NT2/D1 (cell line): ENCODE results near the gene ZBTB33.
A peak's percentile ranks its signal among the peaks of the same experiment; 100 is the strongest.

Experiments used
- DNase-seq: peaks from one replicate; pipeline ENCODE4 v3.0.0-alpha.2; 2011; ENCODE audit warnings: low read depth, low spot score
- H3K27me3 ChIP-seq: 2 replicates; pipeline ENCODE4 v1.6.0; 2011; ENCODE audit warnings: mild to moderate bottlenecking; ENCODE audit not compliant: insufficient read length, insufficient read depth
- H3K36me3 ChIP-seq: 2 replicates; pipeline ENCODE4 v1.6.1; 2011; ENCODE audit warnings: mild to moderate bottlenecking, low read length, mixed read lengths; ENCODE audit not compliant: insufficient read depth, insufficient read length
- H3K4me1 ChIP-seq: 2 replicates; pipeline ENCODE4 v1.5.1; 2011; ENCODE audit not compliant: insufficient read depth, insufficient read length
- H3K4me3 ChIP-seq: 2 replicates; pipeline ENCODE4 v1.5.1; 2011; ENCODE audit warnings: low read depth; ENCODE audit not compliant: insufficient read length
- H3K9ac ChIP-seq: 2 replicates; pipeline ENCODE4 v1.6.0; 2011; ENCODE audit warnings: low read depth; ENCODE audit not compliant: insufficient read length
- H3K9me3 ChIP-seq: 2 replicates; pipeline ENCODE4 v1.5.1; 2011; ENCODE audit warnings: mild to moderate bottlenecking, low read length; ENCODE audit not compliant: insufficient read depth
- SUZ12 ChIP-seq: IDR thresholded peaks from 2 replicates; pipeline ENCODE4 v1.6.1; 2011; ENCODE audit not compliant: insufficient read length, insufficient read depth; ENCODE audit errors: extremely low read depth
- YY1 ChIP-seq: IDR thresholded peaks from 2 replicates; pipeline ENCODE4 v1.6.1; 2011; ENCODE audit not compliant: insufficient read length, insufficient read depth
- ZNF274 ChIP-seq: IDR thresholded peaks from 2 replicates; pipeline ENCODE4 v1.6.1; 2011; ENCODE audit warnings: mild to moderate bottlenecking, low read depth, low read length

The ZBTB33 gene

DNA sequence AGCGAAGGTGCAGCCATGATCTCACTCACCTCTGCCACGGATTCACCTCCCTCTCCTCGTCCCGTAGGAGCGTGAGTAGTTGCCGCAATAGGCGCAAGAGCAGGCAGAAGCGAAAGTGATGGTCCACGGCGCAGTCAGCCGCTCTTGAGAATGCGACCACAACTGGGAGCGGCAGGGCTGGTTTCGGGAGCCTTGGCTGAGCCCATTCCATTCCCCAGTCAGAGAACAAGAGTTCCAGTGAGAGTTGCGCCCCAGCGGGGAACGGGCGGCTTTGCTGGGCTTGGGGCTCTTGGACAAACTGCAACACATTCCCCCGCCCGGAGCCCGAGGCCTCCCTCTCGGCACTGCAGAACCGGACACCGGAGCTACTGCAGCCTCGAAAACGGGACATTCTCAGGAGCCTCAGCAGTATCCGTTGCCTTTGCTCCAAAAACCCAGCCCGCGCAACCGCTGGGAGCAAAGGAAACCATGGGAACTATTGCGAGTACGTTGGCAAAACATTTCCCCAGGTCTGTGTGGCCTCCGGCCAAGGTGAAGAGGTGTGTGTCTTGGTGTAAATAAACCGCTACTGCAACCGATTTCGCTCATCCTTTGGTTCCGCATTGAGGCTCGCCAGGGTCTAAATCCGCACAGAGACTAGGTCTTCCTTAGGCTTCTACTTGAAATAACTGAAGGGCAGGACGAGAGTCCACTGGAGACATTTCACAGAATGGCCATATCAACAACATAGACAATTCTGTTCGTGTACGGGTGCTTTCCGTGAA is 5.7 kb upstream of the ZBTB33 start:
- Histone ChIP-seq H3K4me1 (no peaks in the 10 kb centered on the region), H3K4me3 (peak overlapping the region; percentile 91), H3K27me3 (peaks cover 23% of the 10 kb centered on the region), H3K9me3 (no peaks in the 10 kb centered on the region), H3K9ac (peak overlapping the region; percentile 87), H3K36me3 (no peaks in the 10 kb centered on the region)
- peak; percentile 81 for DNase-seq
- TF ChIP-seq YY1 (peak; percentile 31), ZNF274 (no peak)

GRCh38 chrX:120251471-120252011 is 929 bp downstream of the ZBTB33 start:
- Histone ChIP-seq H3K4me1 (no peaks in the 10 kb centered on the region), H3K4me3 (peak overlapping the region; percentile 90), H3K27me3 (peaks cover 23% of the 10 kb centered on the region), H3K9me3 (no peaks in the 10 kb centered on the region), H3K36me3 (peaks cover 33% of the 10 kb centered on the region), H3K9ac (peak overlapping the region; percentile 92)
- TF ChIP-seq YY1 (no peak), ZNF274 (no peak), SUZ12 (no peak)
- DNase-seq, result no peak

- no peak for DNase-seq
- TF ChIP-seq SUZ12 (no peak), YY1 (no peak), ZNF274 (no peak)
- Histone ChIP-seq H3K27me3 (peaks cover 7% of the 10 kb centered on the region), H3K36me3 (peaks cover 49% of the 10 kb centered on the region), H3K9ac (no peak overlapping the region), H3K9me3 (no peaks in the 10 kb centered on the region), H3K4me3 (no peak overlapping the region), H3K4me1 (no peaks in the 10 kb centered on the region)
Observed at GRCh38 chrX:120253784-120254183, 3.2 kb downstream of the ZBTB33 start.

DNA sequence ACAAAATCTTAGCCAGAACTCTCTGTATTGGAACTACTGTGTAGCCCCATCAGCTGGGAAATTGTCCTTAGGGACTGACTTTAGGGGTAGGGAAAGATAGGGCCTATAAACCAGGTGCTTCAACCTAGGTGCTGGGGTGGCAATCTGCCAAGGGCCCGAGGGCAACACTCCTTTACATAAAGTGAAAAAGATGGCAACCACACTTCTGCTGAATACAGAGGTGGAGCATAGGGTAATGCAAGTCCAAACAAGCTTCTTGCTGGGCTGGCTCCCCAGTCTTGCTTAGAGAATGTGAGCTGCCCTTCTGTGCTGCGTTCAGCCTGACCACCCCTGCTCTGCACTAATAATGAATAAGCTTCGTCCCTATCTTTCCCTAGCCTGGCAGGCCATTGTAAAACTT is 9.8 kb downstream of the ZBTB33 start:
- H3K9ac ChIP-seq, result no peak overlapping the region
- no peak for DNase-seq
- no peaks in the 10 kb centered on the region for H3K9me3 ChIP-seq
- peaks cover 31% of the 10 kb centered on the region for H3K36me3 ChIP-seq
- no peak overlapping the region for H3K4me3 ChIP-seq
- H3K4me1 ChIP-seq, result peaks cover 8% of the 10 kb centered on the region
- H3K27me3 ChIP-seq, result no peaks in the 10 kb centered on the region
- TF ChIP-seq SUZ12, result no peak
- TF ChIP-seq ZNF274, result no peak
- TF ChIP-seq YY1, result no peak

DNA sequence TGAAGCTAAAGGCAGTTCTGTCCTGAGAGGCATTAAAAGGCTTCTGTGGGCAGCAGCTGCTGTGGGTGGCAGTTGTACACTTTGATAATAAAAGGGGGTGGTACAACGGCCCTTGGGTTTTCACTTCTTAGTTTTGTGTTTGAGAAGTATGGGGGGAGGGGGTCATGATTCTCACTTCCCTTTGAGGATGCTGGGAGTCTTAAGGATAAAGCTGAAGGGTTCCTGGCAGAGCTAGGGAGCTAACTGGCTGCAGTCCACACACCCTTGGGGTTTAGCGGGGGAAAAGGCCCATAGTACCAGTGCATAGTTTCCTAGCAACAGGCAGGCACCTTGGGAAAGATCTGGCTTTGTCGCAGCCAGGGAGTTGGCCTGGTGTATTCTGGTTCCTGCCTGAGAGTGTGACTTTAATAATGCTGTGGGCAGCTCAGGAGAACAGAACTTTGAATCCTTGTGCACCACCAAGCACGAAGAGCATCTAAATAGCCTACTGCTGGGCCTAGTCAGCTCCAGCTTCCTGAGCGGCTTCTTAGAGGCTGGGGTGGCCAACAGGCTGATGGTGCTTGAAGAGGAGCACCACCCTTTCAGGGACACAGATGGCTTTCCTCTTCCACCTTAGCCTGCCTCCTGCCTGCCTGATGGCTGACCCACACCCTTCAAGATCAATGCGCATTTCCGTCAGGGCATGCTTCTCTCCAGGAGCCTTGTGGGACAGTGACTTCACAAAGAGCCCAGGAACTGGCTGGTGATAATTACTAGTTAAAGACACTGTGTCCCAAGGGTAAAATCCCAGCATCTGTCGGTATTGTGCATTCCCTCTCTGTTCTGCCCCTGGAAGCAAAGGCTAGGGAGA is 12.5 kb downstream of the ZBTB33 start:
- peak; percentile 35 for DNase-seq
- Histone ChIP-seq H3K4me1 (peaks cover 8% of the 10 kb centered on the region), H3K9me3 (no peaks in the 10 kb centered on the region), H3K9ac (no peak overlapping the region), H3K4me3 (no peak overlapping the region), H3K36me3 (peaks cover 22% of the 10 kb centered on the region), H3K27me3 (no peaks in the 10 kb centered on the region)
- TF ChIP-seq SUZ12 (no peak), ZNF274 (no peak), YY1 (no peak)

DNA sequence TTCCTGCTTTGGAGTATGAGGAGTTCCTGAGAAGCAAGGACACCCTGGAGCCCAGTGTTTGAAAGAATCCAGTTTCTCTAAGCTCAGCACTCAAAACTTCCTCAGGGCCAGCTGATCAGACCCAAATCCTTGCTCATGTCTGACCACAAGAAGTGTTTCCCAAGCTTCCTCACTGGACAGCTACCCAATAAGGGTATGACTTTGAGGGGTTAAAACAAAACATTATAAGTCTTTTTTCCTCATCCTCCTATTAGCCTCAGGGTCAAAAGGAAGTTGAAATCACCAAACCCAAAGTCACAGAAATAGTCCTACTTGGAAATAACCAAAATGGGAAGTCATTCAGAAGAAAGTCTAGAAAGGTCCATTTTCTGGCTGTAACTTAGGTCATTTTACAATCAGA is 13.7 kb downstream of the ZBTB33 start:
- H3K4me1 ChIP-seq, result peaks cover 8% of the 10 kb centered on the region
- H3K27me3 ChIP-seq, result no peaks in the 10 kb centered on the region
- H3K36me3 ChIP-seq, result peaks cover 11% of the 10 kb centered on the region
- TF ChIP-seq SUZ12 (no peak), YY1 (no peak), ZNF274 (no peak)
- no peak for DNase-seq
- H3K9ac ChIP-seq, result no peak overlapping the region
- no peak overlapping the region for H3K4me3 ChIP-seq
- no peaks in the 10 kb centered on the region for H3K9me3 ChIP-seq
